Keratinocyte (primary cell): ENCODE data around the gene INCA1.

Experiments used
- CTCF ChIP-seq, 3 experiments: IDR thresholded peaks in 1 of 3; conservative IDR thresholded peaks in 1 of 3; optimal IDR thresholded peaks in 1 of 3; 2 replicates in 2 of 3; 3 replicates in 1 of 3; pipeline versions ENCODE3 to v1.5.1; 2011; ENCODE audit warnings: low read length in 3 of 3, mild to moderate bottlenecking in 3 of 3, moderate library complexity in 2 of 3, control low read depth in 1 of 3, inconsistent platforms in 1 of 3; ENCODE audit not compliant: insufficient read depth in 2 of 3; ENCODE audit errors: extremely low read depth in 1 of 3
- EZH2 ChIP-seq: IDR thresholded peaks from one replicate; pipeline ENCODE4 v1.6.1; 2012; ENCODE audit warnings: inconsistent platforms, mild to moderate bottlenecking, low read length, moderate library complexity

- TF ChIP-seq CTCF (optimal IDR thresholded peaks at IDR 0.05 in 1 of 3, IDR thresholded peaks at IDR 0.05 in 1 of 3, conservative IDR thresholded peaks at IDR 0.05 in 1 of 3; ENCODE audit: extremely low read depth in 1 of 3, insufficient read depth in 2 of 3, low read length in 3 of 3): no peak
- no peak for TF ChIP-seq EZH2
These were observed 57.3 kb downstream of the INCA1 start, which contains the start of the genes RNF167 and SLC25A11 for GRCh38 chr17:4939796-4940554.
